ENCODE data around the gene HSDL2.

The HSDL2 gene

DNA sequence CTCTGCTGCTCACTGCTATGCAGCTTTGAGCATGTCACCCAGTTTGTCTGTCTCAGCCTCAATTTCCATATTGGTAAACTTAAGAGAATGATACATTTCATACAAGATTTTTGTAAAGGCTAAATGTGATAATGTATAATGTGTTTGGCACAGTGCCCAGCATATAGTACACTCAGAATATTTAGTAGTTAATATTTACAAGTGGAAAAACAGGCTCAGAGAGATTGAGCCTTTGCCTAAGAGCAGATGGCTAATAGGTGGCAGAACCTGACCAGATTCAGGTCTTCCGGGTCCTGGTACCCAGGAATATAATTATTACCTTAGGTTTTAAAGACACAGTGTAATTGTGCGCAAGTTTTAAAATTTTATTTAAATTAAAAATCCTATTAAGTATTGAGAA, 59.9 kb downstream of the HSDL2 start:
- no peak overlapping the region for H3K4me3 ChIP-seq (ENCODE audit: low read length in 2 of 2)
- no peaks in the 10 kb centered on the region for H3K4me1 ChIP-seq (ENCODE audit: control insufficient read depth in 2 of 2, insufficient read depth in 2 of 2, low read length in 2 of 2)
- H3K9me3 ChIP-seq (ENCODE audit: control insufficient read depth in 2 of 2, low read length in 2 of 2) = no peaks in the 10 kb centered on the region
- no peaks in the 10 kb centered on the region for H3K27me3 ChIP-seq (ENCODE audit: control insufficient read depth in 2 of 2, insufficient read depth in 2 of 2, low read length in 2 of 2)
- H3K36me3 ChIP-seq (ENCODE audit: control insufficient read depth in 2 of 2, insufficient read depth in 2 of 2, low read length in 2 of 2) = peaks cover 0 to 8% of the 10 kb centered on the region in 2 donors
- no peak overlapping the region for H3K27ac ChIP-seq (ENCODE audit: low read depth in 2 of 2, low read length in 2 of 2)
- no peak overlapping the region for H3K9ac ChIP-seq (ENCODE audit: low read depth in 1 of 2, low read length in 2 of 2)

DNA sequence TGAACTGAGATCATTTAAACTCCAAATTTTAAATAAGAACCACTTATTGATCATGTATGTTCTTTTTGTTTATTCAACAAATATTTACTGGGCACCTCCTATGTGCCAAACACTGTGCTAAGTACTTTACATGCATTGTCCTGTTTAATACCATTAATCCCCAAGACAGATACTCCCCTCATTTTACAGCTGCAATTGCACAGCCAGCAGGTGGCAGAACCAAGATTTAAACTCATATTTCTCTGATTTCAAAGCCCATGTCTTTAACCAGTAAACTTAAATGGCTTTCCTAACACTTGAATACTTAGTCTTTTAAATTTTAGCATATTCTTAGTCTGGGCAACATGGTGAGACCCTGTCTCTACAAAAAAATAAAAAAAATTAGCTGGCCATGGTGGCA, 63.3 kb downstream of the HSDL2 start:
- Histone ChIP-seq H3K27me3 (ENCODE audit: control insufficient read depth in 2 of 2, insufficient read depth in 2 of 2, low read length in 2 of 2) (no peaks in the 10 kb centered on the region), H3K9me3 (ENCODE audit: control insufficient read depth in 2 of 2, low read length in 2 of 2) (no peaks in the 10 kb centered on the region), H3K36me3 (ENCODE audit: control insufficient read depth in 2 of 2, insufficient read depth in 2 of 2, low read length in 2 of 2) (peaks cover 0 to 8% of the 10 kb centered on the region in 2 donors), H3K9ac (ENCODE audit: low read depth in 1 of 2, low read length in 2 of 2) (no peak overlapping the region), H3K4me3 (ENCODE audit: low read length in 2 of 2) (no peak overlapping the region), H3K4me1 (ENCODE audit: control insufficient read depth in 2 of 2, insufficient read depth in 2 of 2, low read length in 2 of 2) (no peaks in the 10 kb centered on the region), H3K27ac (ENCODE audit: low read depth in 2 of 2, low read length in 2 of 2) (no peak overlapping the region)

DNA sequence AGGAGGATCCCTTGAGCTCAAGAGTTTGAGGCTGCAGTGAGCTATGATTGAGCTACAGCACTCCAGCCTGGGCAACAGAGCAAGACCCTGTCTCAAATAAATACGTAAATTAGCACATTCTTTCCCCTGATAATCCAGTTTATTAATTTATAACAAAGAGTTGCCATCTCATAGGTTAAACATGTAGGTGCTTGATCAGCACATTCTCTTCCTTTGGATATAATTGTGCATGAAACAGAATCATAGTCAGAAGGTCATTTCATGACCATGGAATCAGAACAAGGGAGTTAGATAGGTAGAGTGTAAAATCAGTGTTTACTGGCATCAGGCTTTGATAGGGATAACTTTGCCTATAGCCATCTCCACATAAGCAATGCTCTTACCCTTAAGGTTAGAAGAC, 63.7 kb downstream of the HSDL2 start:
- no peaks in the 10 kb centered on the region for H3K9me3 ChIP-seq (ENCODE audit: control insufficient read depth in 2 of 2, low read length in 2 of 2)
- H3K4me3 ChIP-seq (ENCODE audit: low read length in 2 of 2) = no peak overlapping the region
- no peak overlapping the region for H3K9ac ChIP-seq (ENCODE audit: low read depth in 1 of 2, low read length in 2 of 2)
- H3K27me3 ChIP-seq (ENCODE audit: control insufficient read depth in 2 of 2, insufficient read depth in 2 of 2, low read length in 2 of 2) = no peaks in the 10 kb centered on the region
- no peak overlapping the region for H3K27ac ChIP-seq (ENCODE audit: low read depth in 2 of 2, low read length in 2 of 2)
- peaks cover 0 to 8% of the 10 kb centered on the region in 2 donors for H3K36me3 ChIP-seq (ENCODE audit: control insufficient read depth in 2 of 2, insufficient read depth in 2 of 2, low read length in 2 of 2)
- H3K4me1 ChIP-seq (ENCODE audit: control insufficient read depth in 2 of 2, insufficient read depth in 2 of 2, low read length in 2 of 2) = no peaks in the 10 kb centered on the region

DNA sequence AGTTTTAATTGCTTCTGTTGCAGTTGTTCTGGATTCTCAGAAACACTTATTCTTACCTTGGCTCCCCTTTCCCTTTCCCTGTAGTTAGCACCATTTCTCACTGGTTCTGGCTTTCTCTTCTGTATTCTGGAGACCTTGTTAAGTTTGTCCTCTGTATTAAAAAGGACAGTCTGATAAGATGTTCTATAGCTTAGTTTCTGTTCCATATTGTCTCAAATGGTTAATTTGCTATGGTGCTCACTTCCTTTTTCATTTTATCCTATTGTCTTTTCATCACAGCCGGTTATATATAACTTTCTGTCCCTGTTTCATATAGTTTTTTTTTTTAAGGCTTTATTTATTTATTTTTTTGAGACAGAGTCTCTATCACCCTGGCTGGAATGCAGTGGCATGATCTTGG, 65.3 kb downstream of the HSDL2 start:
- peaks cover 0 to 3% of the 10 kb centered on the region in 2 donors for H3K36me3 ChIP-seq (ENCODE audit: control insufficient read depth in 2 of 2, insufficient read depth in 2 of 2, low read length in 2 of 2)
- H3K4me3 ChIP-seq (ENCODE audit: low read length in 2 of 2) = no peak overlapping the region
- no peak overlapping the region for H3K27ac ChIP-seq (ENCODE audit: low read depth in 2 of 2, low read length in 2 of 2)
- H3K27me3 ChIP-seq (ENCODE audit: control insufficient read depth in 2 of 2, insufficient read depth in 2 of 2, low read length in 2 of 2) = no peaks in the 10 kb centered on the region
- H3K9me3 ChIP-seq (ENCODE audit: control insufficient read depth in 2 of 2, low read length in 2 of 2) = no peaks in the 10 kb centered on the region
- no peaks in the 10 kb centered on the region for H3K4me1 ChIP-seq (ENCODE audit: control insufficient read depth in 2 of 2, insufficient read depth in 2 of 2, low read length in 2 of 2)
- H3K9ac ChIP-seq (ENCODE audit: low read depth in 1 of 2, low read length in 2 of 2) = no peak overlapping the region

DNA sequence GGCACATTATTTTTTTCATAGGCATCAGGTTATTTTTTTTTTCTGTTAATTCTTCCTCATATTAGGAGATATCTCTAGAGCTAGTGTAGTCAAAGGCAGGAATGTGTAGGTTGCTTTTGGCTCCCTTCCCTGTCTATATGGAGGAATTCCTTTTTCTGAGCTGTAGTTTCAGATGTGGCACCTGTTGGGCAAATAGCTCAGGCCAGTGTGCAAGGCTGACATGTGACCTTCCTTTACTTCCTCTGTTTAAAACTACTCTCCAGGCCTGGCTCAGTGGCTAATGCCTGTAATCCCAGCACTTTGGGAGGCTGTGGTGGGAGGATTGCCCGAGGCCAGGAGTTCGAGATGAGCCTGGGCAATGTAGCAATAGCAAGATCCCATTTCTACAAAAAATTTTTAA, 66.2 kb downstream of the HSDL2 start:
- Histone ChIP-seq H3K36me3 (ENCODE audit: control insufficient read depth in 2 of 2, insufficient read depth in 2 of 2, low read length in 2 of 2) (no peaks in the 10 kb centered on the region), H3K27me3 (ENCODE audit: control insufficient read depth in 2 of 2, insufficient read depth in 2 of 2, low read length in 2 of 2) (no peaks in the 10 kb centered on the region), H3K9ac (ENCODE audit: low read depth in 1 of 2, low read length in 2 of 2) (no peak overlapping the region), H3K27ac (ENCODE audit: low read depth in 2 of 2, low read length in 2 of 2) (no peak overlapping the region), H3K4me3 (ENCODE audit: low read length in 2 of 2) (no peak overlapping the region), H3K4me1 (ENCODE audit: control insufficient read depth in 2 of 2, insufficient read depth in 2 of 2, low read length in 2 of 2) (no peaks in the 10 kb centered on the region), H3K9me3 (ENCODE audit: control insufficient read depth in 2 of 2, low read length in 2 of 2) (no peaks in the 10 kb centered on the region)

DNA sequence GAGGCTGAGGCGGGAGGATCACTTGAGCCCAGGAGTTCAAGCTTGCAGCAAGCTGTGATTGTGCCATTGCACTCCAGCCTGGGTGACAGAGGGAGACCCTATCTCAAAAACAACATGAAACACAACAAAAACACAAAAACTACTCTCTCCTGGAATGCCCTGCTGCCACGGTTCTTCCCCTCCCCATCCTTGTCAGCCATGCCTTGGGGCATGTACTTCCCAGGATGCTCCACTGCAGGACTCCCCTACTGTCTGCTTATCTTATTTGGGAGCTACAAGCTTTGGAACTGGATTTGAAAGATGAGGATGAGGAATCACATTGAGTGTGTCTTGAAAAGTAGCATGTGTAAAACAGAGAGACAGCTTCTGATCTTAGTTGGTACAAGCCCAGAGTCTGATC, 66.6 kb downstream of the HSDL2 start:
- no peaks in the 10 kb centered on the region for H3K27me3 ChIP-seq (ENCODE audit: control insufficient read depth in 2 of 2, insufficient read depth in 2 of 2, low read length in 2 of 2)
- no peak overlapping the region for H3K27ac ChIP-seq (ENCODE audit: low read depth in 2 of 2, low read length in 2 of 2)
- no peak overlapping the region for H3K4me3 ChIP-seq (ENCODE audit: low read length in 2 of 2)
- H3K9ac ChIP-seq (ENCODE audit: low read depth in 1 of 2, low read length in 2 of 2) = no peak overlapping the region
- no peaks in the 10 kb centered on the region for H3K36me3 ChIP-seq (ENCODE audit: control insufficient read depth in 2 of 2, insufficient read depth in 2 of 2, low read length in 2 of 2)
- no peaks in the 10 kb centered on the region for H3K9me3 ChIP-seq (ENCODE audit: control insufficient read depth in 2 of 2, low read length in 2 of 2)
- no peaks in the 10 kb centered on the region for H3K4me1 ChIP-seq (ENCODE audit: control insufficient read depth in 2 of 2, insufficient read depth in 2 of 2, low read length in 2 of 2)

DNA sequence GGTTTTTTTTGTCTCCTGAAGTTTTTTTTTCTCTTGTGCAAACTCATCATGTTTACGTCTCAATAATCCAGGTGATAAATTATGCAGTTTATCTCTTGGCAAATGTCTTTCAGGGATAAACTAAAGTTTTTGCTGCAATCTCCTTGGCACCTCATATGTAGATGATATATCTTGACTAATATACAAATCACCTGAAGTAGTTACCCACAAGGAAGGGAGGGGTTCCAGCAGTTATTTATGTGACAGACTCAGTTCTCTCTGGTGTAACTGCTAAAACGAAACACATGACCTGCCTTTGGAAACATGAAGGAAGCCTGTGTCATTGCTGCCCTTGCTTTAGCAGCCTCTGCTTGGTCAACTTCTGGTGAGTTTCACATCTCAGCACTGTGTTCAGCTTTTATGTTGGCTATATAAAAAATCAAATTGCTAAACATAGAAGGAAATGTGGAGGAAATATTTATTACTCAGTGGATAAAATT, 67.4 kb downstream of the HSDL2 start:
- Histone ChIP-seq H3K4me1 (ENCODE audit: control insufficient read depth in 2 of 2, insufficient read depth in 2 of 2, low read length in 2 of 2) (no peaks in the 10 kb centered on the region), H3K4me3 (ENCODE audit: low read length in 2 of 2) (no peak overlapping the region), H3K9ac (ENCODE audit: low read depth in 1 of 2, low read length in 2 of 2) (no peak overlapping the region)

DNA sequence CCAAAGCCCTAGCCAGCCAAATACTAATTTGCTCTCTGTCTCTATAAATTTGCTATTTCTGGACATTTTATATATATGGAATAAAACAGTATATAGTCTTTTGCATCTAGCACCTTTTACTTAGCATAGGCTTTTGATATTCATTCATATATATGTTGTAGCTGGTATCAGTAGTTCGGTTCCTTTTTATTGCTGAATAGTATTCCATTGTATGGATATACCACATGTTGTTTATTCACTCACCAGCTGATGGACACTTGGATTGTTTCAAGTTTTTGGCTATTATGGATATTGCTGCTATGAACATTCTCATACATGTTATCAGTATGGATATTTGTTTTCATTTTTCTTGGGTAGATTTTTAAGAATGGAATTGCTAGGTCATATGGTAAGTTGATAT, 82.9 kb downstream of the HSDL2 start:
- no peaks in the 10 kb centered on the region for H3K4me1 ChIP-seq (ENCODE audit: control insufficient read depth in 2 of 2, insufficient read depth in 2 of 2, low read length in 2 of 2)
- no peak overlapping the region for H3K27ac ChIP-seq (ENCODE audit: low read depth in 2 of 2, low read length in 2 of 2)
- no peak overlapping the region for H3K9ac ChIP-seq (ENCODE audit: low read depth in 1 of 2, low read length in 2 of 2)
- H3K27me3 ChIP-seq (ENCODE audit: control insufficient read depth in 2 of 2, insufficient read depth in 2 of 2, low read length in 2 of 2) = no peaks in the 10 kb centered on the region
- H3K9me3 ChIP-seq (ENCODE audit: control insufficient read depth in 2 of 2, low read length in 2 of 2) = no peaks in the 10 kb centered on the region
- no peak overlapping the region for H3K4me3 ChIP-seq (ENCODE audit: low read length in 2 of 2)
- peaks cover 11 to 20% of the 10 kb centered on the region in 2 donors for H3K36me3 ChIP-seq (ENCODE audit: control insufficient read depth in 2 of 2, insufficient read depth in 2 of 2, low read length in 2 of 2)

More for the DNA sequence above, 67.4 kb downstream of the HSDL2 start:
- Histone ChIP-seq H3K36me3 (ENCODE audit: control insufficient read depth in 2 of 2, insufficient read depth in 2 of 2, low read length in 2 of 2) (no peaks in the 10 kb centered on the region), H3K27ac (ENCODE audit: low read depth in 2 of 2, low read length in 2 of 2) (no peak overlapping the region), H3K27me3 (ENCODE audit: control insufficient read depth in 2 of 2, insufficient read depth in 2 of 2, low read length in 2 of 2) (no peaks in the 10 kb centered on the region), H3K9me3 (ENCODE audit: control insufficient read depth in 2 of 2, low read length in 2 of 2) (no peaks in the 10 kb centered on the region)

DNA sequence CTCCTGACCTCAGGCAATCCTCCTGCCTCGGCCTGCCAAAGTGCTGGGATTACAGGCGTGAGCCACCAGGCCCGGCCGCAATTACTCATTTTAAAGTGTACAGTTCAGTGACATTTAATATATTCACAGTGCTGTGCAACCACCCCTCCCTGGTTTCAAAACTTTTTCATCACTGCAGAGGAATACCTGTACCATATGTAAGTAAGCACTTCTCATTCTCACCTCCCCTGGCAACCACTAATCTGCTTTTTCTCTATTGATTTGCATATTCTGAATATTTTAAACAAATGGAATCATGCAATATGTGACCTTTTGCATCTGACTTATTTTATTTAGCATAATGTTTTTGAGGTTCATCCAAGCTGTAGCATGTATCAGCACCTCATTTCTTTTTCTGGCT, 85.4 kb downstream of the HSDL2 start:
- H3K9me3 ChIP-seq (ENCODE audit: control insufficient read depth in 2 of 2, low read length in 2 of 2) = no peaks in the 10 kb centered on the region
- H3K9ac ChIP-seq (ENCODE audit: low read depth in 1 of 2, low read length in 2 of 2) = no peak overlapping the region

DNA sequence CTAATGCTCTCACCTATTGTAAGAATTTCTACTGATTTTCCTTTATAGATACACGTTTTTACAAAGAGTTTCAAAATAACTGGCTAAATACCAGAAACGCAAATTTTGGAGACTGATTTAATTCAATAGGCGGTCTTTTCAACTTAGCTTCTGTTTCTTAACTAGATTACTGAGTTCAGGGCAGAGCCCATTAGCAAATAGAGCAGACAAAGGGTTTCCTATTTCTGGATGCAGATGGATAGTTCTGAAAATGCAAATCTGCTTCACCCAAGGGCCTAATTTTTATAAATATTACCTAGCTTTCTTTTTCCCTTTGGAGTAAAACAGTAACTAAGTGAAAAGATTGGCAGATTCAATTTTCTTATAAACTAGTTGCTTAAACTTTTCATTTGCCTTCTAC, 93.1 kb downstream of the HSDL2 start:
- Histone ChIP-seq H3K4me1 (ENCODE audit: control insufficient read depth in 2 of 2, insufficient read depth in 2 of 2, low read length in 2 of 2) (no peaks in the 10 kb centered on the region), H3K36me3 (ENCODE audit: control insufficient read depth in 2 of 2, insufficient read depth in 2 of 2, low read length in 2 of 2) (peaks cover 4 to 10% of the 10 kb centered on the region in 2 donors), H3K9me3 (ENCODE audit: control insufficient read depth in 2 of 2, low read length in 2 of 2) (no peaks in the 10 kb centered on the region), H3K27me3 (ENCODE audit: control insufficient read depth in 2 of 2, insufficient read depth in 2 of 2, low read length in 2 of 2) (no peaks in the 10 kb centered on the region), H3K27ac (ENCODE audit: low read depth in 2 of 2, low read length in 2 of 2) (no peak overlapping the region), H3K9ac (ENCODE audit: low read depth in 1 of 2, low read length in 2 of 2) (no peak overlapping the region), H3K4me3 (ENCODE audit: low read length in 2 of 2) (no peak overlapping the region)

More for the DNA sequence above, 85.4 kb downstream of the HSDL2 start:
- H3K27ac ChIP-seq (ENCODE audit: low read depth in 2 of 2, low read length in 2 of 2) = no peak overlapping the region
- no peaks in the 10 kb centered on the region for H3K4me1 ChIP-seq (ENCODE audit: control insufficient read depth in 2 of 2, insufficient read depth in 2 of 2, low read length in 2 of 2)
- no peaks in the 10 kb centered on the region for H3K27me3 ChIP-seq (ENCODE audit: control insufficient read depth in 2 of 2, insufficient read depth in 2 of 2, low read length in 2 of 2)
- peaks cover 9 to 16% of the 10 kb centered on the region in 2 donors for H3K36me3 ChIP-seq (ENCODE audit: control insufficient read depth in 2 of 2, insufficient read depth in 2 of 2, low read length in 2 of 2)
- no peak overlapping the region for H3K4me3 ChIP-seq (ENCODE audit: low read length in 2 of 2)

DNA sequence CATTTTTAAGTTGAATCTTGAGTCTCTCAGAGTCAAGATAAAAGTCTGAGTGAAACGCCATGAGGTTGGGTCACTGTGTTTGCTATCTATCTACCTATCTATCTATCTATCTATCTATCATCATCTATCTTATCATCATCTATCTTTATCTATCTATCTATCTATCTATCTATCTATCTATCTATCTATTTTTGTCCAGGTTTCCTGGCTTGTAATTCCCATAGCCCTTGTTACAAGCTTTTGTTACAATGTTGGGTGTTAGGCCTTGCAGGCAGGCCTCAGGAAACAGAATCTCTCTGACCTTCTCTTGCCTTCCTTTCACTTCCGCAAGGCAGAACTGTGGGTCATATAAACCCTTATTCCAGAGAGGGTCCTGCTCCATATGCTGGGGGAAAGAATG, 94.1 kb downstream of the HSDL2 start:
- no peak overlapping the region for H3K27ac ChIP-seq (ENCODE audit: low read depth in 2 of 2, low read length in 2 of 2)
- H3K27me3 ChIP-seq (ENCODE audit: control insufficient read depth in 2 of 2, insufficient read depth in 2 of 2, low read length in 2 of 2) = no peaks in the 10 kb centered on the region
- H3K4me1 ChIP-seq (ENCODE audit: control insufficient read depth in 2 of 2, insufficient read depth in 2 of 2, low read length in 2 of 2) = no peaks in the 10 kb centered on the region
- no peaks in the 10 kb centered on the region for H3K9me3 ChIP-seq (ENCODE audit: control insufficient read depth in 2 of 2, low read length in 2 of 2)
- H3K4me3 ChIP-seq (ENCODE audit: low read length in 2 of 2) = no peak overlapping the region
- H3K36me3 ChIP-seq (ENCODE audit: control insufficient read depth in 2 of 2, insufficient read depth in 2 of 2, low read length in 2 of 2) = peaks cover 3 to 4% of the 10 kb centered on the region in 2 donors
- H3K9ac ChIP-seq (ENCODE audit: low read depth in 1 of 2, low read length in 2 of 2) = no peak overlapping the region
